ENCODE measurements around the gene PLBD2.
"Not testable (repeated sequence)": the region's sequence is repeated elsewhere in the genome, so short reads cannot be mapped to it uniquely, and the experiment has no call there.

The PLBD2 gene

DNA sequence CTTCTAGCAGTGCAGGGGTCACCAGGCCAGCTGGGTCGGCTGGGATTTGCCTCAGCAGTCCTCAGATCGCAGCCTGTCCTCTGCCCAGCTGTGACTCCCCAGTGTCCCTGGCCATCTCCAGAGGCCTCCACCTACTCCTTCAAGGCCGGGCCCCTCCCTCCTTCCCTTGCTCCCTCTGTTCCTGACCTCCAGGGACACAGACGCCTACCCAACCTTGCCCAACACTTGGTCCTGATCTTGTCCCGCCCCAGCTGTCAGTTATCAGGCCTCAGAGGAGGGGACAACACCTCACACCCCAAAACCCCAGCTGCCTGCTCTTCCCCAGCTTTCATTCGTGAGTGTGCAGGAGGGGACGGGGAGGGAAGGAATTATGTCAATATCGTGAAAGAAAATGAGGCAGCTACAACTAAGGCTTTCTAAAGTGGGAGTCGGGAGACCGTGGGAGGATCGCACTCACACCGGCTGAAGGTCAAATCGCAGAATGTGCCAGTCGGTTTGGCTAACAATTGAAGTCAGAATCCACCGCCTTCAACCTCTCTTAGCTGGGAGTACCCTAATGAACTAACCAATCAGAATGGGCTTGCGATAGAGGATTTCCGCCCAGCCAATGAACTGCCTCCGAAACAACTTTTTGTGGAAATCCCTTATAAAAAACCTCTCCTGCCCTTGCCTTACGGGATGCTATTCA is 9.4 kb upstream of the PLBD2 start:
- H3K27ac ChIP-seq, result no peak overlapping the region
- TF ChIP-seq, protein P1, sequence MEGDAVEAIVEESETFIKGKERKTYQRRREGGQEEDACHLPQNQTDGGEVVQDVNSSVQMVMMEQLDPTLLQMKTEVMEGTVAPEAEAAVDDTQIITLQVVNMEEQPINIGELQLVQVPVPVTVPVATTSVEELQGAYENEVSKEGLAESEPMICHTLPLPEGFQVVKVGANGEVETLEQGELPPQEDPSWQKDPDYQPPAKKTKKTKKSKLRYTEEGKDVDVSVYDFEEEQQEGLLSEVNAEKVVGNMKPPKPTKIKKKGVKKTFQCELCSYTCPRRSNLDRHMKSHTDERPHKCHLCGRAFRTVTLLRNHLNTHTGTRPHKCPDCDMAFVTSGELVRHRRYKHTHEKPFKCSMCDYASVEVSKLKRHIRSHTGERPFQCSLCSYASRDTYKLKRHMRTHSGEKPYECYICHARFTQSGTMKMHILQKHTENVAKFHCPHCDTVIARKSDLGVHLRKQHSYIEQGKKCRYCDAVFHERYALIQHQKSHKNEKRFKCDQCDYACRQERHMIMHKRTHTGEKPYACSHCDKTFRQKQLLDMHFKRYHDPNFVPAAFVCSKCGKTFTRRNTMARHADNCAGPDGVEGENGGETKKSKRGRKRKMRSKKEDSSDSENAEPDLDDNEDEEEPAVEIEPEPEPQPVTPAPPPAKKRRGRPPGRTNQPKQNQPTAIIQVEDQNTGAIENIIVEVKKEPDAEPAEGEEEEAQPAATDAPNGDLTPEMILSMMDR (conservative IDR thresholded peaks at IDR 0.05), result no peak

DNA sequence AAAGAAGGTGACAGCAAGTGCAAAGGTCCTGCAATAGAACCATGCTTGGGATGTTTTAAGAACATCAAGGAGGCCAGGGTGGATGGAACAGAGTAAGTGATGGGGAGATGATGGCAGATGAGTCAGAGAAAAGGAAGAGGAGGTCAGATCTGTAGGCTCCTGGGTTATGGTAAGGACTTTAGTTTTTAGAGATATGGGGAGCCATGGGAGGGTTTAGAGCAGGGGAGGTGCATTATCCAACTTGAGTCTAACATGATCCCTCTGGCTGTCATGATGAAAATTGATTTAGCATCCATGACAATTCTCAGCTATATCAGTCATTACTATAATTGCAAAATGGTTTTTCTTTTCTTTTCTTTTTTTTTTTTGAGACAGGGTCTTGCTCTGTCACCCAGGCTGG is 7.3 kb upstream of the PLBD2 start:
- H3K27ac ChIP-seq, result no peak overlapping the region
- TF ChIP-seq, protein P1 (conservative IDR thresholded peaks at IDR 0.05), result no peak

DNA sequence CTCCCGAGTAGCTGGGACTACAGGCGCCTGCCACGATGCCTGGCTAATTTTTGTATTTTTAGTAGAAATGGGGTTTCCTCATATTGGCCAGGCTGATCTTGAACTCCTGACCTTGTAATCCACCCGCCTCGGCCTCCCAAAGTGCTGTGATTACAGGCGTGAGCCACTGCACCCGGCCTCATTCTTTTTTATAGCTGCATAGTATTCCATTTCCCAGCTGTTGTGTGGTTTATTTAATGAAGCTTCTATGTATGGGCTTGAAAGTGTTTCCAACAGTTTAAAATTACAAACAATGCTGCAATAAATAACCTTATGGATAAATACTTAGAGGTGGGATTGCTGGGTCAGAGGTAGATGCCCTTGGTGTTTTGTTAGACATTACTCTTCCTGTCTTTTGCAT is 4.2 kb upstream of the PLBD2 start:
- H3K27ac ChIP-seq, result not testable (repeated sequence)

DNA sequence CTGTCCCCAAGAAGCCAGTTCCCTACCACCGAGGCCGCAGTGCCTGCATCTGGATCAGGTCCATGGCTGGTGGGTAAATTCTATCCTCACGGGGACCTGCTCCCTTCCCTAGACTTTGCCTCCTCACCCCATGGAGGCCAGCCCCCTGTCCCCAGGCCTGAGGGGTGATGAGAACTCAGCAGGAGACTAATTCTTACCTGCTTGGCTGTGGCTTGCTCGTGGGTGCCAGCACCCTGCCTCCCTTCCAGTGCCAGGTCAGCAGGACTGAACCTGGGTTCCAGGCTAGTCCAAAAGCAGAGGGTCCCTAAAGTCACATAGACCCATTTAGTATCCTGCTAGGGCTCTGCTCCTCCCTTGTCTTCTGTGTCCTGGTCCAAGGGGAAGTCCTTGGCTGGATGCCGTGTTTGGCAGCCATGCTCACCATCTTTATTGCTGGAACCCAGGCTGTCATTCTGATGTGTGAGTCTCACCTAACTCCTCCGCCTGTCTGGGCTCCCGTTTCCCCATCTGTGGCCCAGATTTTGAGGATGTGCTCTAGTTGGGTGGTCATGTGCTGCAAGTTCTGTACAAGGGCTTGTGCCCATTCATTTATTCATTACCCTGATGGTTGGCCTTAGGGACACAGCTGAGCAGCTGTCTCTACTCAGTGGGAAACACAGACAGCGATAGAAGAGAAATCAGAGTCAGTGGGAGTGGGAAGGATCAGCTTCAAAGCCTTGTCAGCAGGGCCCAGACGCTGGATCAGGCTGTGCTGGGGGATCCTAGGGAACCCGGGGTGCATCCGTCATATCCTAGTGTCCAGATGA is 949 bp downstream of the PLBD2 start:
- peak overlapping the region; percentile 86 for H3K27ac ChIP-seq
- TF ChIP-seq, protein P1 (conservative IDR thresholded peaks at IDR 0.05), result no peak

DNA sequence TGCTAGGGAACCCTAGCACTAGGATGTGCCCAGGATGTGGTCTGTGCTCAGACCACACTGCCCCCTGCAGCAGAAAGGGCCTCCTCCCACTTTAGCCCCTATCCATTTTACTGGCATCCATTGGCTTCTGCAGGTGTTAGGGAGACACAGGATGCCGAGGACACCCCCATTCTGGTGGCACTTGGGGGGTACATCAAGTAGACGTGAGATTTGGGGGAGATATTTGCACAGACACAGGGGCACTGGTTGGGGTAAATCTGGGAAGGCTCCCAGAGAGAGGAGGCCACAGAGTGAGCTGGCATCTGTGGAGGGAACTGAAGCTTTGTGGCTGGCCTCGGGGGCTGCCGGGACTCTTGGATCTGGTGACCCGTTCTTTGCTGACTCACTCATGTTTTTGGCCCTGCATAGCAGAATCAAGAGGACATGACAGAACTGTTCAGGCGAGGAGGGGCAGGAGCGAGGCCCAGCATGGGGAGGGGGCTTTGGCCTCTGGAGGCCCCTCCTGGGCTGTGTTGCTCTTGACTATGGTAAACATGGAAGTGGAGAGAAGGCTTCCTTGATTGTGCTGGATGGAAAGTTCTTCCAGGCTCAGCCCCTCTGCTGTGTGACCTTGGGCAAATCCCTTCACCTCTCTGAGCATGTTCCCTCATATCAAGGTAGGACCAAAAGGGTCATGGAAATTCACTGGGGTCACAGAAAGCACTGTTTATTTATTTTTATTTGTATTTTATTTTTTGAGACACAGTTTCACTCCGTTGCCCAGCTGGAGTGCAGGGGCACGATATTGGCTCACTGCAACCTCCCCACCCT is 1.8 kb downstream of the PLBD2 start:
- H3K27ac ChIP-seq, result peak overlapping the region; percentile 86

DNA sequence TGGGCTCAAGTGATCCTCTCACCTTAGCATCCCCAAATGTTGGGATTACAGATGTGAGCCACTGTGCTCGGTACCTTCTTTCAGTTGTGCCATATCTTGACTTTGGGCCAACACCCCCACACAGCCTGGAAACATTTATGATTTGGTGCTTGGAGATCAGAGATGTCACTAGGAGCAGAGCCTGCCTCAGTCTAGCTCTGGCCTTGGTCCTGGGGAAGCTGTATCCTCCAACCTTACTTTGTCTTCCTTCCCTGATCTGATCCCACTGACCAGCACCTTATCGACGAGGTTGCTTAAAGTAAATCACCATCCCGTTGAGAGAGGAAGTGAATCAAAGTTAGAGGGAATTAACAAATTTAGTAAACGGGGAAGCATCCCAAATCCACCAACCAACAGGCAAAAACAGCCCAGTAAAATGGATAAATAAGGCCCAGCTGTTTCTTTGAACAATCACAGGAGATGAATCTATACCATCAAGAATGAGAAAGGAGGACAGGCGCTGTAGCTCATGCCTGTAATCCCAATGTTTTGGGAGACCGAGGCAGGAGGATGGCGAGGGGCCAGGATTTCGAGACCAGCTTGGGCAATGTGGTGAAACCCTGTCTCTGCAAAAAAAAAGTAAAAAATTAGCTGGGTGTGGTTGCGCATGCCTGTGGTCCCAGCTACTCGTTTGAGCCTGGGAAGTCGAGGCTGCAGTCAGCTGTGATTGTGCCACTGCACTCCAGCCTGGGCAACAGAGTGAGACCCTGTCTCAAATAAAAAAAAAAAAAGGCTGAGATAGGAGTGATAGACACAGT is 3.4 kb downstream of the PLBD2 start:
- TF ChIP-seq, protein P1 (conservative IDR thresholded peaks at IDR 0.05), result no peak
- no peak overlapping the region for H3K27ac ChIP-seq

More for the DNA sequence above, 1.8 kb downstream of the PLBD2 start:
- TF ChIP-seq, protein P1 (conservative IDR thresholded peaks at IDR 0.05), result 0 out of 2 replicates have a peak, but pooled peaks have one; percentile 6

DNA sequence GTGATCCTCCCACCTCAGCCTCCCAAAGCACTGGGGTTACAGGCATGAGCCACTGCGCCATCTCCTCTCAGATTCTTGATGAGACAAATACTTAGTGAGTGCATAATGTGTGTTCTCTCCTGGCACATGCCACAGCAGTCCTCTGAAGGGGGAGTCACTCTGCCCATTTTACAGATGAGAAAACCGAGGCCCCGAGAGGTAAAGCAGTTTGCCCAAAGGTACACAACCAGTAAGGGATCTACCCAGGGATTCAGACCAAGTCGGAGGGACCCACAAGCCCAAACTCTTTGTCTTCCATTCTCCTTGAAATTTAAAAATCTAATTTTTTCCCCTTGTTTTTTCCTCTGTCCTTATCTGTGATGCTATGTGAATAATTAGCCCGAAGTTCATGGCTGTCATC is 6.3 kb downstream of the PLBD2 start:
- H3K27ac ChIP-seq, result no peak overlapping the region
- TF ChIP-seq, protein P1 (conservative IDR thresholded peaks at IDR 0.05), result no peak
